Nucleus accumbens (tissue), 56 donors: Measurements from ENCODE around the gene ANKZF1.
"Not testable (repeated sequence)": the region's sequence is repeated elsewhere in the genome, so short reads cannot be mapped to it uniquely, and the experiment has no call there.

Experiments
- DNase-seq, 56 donors: peaks; one replicate each; lab custom pipeline; 2025; lab: John Stamatoyannopoulos, UW

The ANKZF1 gene

DNA sequence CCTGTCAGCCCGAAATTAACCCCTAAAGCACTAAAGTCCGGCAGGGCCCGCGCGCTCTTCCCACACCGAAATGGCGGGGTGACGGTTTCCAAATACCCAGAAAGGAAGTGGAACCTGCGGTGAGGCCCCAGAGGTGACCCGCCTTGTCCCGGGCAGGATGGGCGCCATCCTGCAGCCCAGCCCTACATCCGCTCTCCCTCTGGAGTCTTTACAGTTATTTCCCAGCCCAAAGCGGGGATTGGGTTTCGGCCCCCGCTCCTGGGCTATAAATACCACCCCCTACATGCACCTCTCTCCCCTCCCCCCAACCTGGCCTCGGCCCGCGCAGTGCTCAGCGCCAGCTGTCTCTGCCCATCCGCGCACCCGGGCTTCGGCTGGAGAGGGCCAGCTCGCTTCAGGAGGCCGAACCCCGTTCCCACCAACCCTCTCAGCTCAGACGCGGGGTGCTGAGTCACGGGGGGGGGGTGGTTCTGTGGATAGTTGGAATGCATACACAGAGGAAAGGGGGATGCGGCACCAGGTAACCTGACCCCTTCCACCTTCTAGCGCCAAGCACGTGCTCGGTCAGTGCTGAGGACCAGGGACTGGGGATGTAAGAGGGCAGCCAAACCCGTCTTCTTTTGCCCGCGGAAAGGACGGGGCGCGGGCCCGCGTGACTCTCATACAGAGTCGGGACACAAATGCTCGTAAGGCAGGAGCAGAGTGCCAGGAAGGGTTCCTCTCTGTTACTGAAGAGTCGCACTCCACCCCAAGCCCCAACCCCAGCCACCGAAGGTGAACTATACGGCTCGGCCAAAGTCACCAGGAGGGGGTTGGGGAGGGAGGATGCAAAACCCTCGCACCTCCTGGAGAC lies 23.5 kb downstream of the ANKZF1 start, which contains the start of gene TUBA4B:
Gene TUBA4B, plus strand, starts transcription at position 344 of the 853 bp plus-strand sequence. Its CDS starts 165 bp downstream, at position 509.
- peak in 21 of 56 donors; percentile 20 to 61 (median 32) for DNase-seq

- DNase-seq: peak; percentile 17 to 89 (median 70)
Observed at GRCh38 chr2:219253753-219254589, 24.4 kb downstream of the ANKZF1 start, which contains the start of gene TUBA4A. TUBA4A (minus strand) TSS chr2:219253918; CDS start chr2:219253858, 60 bp downstream.

- no peak for DNase-seq
Observed at GRCh38 chr2:219254590-219255201, 25.1 kb downstream of the ANKZF1 start.

- DNase-seq: not testable (repeated sequence)
Observed at GRCh38 chr2:219258942-219259341, 29.3 kb downstream of the ANKZF1 start.

- DNase-seq: no peak
Observed at GRCh38 chr2:219261024-219261855, 31.6 kb downstream of the ANKZF1 start.

DNA sequence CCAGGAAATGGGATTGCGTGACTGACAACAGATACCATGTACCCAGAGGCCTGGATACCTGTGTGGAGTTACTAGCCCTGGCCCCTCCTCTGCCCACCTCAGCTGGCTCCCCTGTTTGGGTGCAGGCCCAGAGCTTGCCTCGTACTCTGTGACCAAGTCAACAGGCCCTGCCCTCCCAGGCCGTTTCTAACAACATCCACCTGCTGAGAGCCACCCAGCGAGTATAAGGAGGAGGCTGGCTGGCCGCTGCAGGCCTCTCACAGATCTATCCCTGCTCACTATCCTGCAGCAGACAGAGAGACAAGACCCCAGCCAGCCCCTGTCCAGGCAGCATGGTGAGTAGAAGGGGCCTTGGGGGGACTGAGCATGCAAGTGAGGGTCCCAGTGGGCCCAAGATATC lies 36.6 kb downstream of the ANKZF1 start:
- DNase-seq: no peak

- no peak for DNase-seq
Observed at GRCh38 chr2:219266886-219267285, 37.3 kb downstream of the ANKZF1 start.

GRCh38 chr2:219268294-219268693 lies 38.7 kb downstream of the ANKZF1 start:
- no peak for DNase-seq

GRCh38 chr2:219269362-219270054 lies 39.9 kb downstream of the ANKZF1 start:
- no peak for DNase-seq

DNA sequence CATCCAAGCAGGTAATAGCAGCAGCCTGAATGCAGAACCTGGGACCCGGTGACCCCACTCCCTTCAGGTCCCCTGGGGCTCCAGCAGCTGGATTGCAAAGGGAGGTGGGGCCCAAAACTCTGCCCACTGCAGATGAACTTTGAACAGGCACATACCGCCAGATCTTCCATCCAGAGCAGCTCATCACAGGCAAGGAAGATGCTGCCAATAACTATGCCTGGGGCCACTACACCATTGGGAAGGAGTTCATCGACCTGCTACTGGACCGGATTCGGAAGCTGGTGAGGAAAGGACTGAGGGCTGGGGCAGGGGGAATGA lies 40.4 kb downstream of the ANKZF1 start:
- DNase-seq: no peak

DNA sequence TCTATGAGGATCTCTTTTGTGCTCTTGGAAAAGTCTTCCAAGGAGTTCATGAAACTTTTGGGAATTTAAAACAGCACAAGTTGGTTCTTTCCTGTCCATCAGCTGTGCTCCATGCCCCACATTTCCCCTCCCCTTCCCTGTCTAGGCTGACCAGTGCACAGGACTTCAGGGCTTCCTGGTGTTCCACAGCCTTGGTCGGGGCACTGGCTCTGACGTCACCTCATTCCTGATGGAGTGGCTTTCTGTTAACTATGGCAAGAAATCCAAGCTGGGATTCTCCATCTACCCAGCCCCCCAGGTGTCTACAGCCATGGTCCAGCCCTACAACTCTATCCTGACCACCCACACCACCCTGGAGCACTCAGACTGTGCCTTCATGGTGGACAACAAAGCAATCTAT lies 41.4 kb downstream of the ANKZF1 start:
- DNase-seq: no peak

DNA sequence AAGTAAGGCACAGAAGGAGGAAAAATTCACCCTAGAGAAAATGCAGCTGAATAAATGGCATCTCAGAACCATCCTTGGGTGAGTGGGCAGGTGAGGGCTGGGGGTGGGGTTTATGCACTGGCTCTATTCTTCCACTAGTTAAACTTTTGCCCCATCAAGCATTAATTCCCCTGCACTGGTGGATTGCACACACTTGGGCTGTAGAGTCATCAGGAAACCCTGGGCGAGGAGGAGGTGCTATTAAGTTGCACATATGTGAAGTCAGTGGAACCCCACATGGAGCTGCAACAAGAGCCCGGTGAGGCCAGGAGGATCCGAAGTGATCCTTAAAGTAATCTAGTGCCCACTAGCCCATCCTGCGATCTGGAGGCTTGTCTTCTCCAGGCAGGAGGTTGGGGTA lies 42.8 kb downstream of the ANKZF1 start:
- no peak for DNase-seq

DNA sequence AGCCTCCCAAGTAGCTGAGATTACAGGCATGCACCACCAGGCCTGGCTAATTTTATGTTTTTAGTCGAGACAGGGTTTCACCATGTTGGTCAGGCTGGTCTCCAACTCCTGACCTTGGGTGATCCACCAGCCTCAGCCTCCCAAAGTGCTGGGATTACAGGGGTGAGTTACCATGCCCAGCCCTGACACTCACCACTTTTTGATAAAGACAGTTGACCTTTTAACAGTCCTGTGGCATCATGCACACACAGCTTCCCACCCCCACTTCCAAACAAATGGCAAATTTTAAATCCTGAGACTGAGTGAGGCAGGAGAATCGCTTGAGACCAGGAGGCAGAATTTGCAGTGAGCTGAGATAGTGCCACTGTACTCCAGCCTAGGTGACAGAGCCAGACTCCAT lies 43.4 kb downstream of the ANKZF1 start:
- DNase-seq: no peak

- no peak for DNase-seq
Observed at GRCh38 chr2:219273937-219274336, 44.3 kb downstream of the ANKZF1 start.

DNA sequence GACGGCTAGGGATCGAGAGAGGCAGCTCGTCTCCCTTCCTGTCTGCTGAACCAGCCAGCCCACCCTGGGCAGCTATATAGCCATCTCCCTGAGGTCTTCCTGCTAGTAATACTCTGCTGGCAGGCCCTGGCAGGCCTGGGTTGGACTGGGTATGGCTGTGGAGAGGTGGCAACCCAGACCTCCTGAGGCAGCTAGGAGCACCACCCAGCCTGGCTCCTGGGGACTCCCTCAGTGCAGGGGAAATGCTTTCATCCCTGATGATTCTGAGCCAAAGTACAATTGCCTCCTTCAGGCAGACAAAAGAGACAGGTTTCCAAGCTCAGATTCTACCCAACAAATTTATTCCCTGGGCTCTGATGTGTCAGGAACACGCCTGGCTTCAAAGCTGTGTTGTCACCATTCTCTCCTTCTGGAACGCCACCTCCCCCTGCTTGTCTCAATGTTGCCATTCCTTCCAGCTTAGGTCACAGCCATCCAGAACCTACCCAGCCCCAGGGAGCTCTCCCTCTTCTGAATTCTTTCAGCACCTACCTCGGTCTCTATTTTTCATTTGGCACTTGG lies 44.8 kb downstream of the ANKZF1 start:
- peak in 4 of 56 donors; percentile 12 to 44 (median 30) for DNase-seq

GRCh38 chr2:219277703-219278654 lies 48.4 kb downstream of the ANKZF1 start:
- peak in 52 of 56 donors; percentile 34 to 92 (median 76) for DNase-seq

DNA sequence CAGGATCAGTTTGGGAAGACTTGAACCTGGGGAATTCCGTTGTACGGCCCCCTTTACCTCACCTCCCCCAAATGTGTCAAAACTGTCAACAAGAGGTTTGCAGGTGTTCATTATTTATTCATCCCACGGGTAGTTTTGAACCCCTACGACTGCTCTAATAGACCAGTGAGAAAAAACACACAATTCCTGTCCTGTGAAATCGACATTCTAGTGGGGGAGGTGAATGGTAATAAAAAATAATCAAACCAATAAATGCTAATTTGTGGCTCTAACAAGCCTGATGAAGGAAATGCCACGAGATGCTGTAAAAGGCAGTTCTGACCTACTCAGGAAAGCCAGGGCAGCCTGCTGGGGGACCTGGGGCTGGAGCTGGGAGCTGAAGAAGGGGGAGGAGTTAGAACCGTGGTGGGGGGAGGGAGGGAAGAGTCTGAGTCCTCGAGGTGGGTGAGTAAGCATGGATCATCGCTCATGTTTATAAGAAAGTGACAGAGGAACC lies 49.1 kb downstream of the ANKZF1 start:
- no peak for DNase-seq
